ENCODE measurements around the gene YIPF1.
"Not testable (repeated sequence)": the region's sequence is repeated elsewhere in the genome, so short reads cannot be mapped to it uniquely, and the experiment has no call there.

YIPF1 gene

GRCh38 chr1:53822931-53823330, 66.7 kb downstream of the YIPF1 start:
- TF ChIP-seq CTCF (IDR thresholded peaks at IDR 0.05; ENCODE audit: poor library complexity, severe bottlenecking) = no peak
- H3K9me3 ChIP-seq (ENCODE audit: severe bottlenecking) = no peaks in the 10 kb centered on the region
- H3K27ac ChIP-seq (ENCODE audit: poor library complexity, severe bottlenecking) = no peak overlapping the region
- DNase-seq (ENCODE audit: low spot score) = no peak
- H3K4me3 ChIP-seq (ENCODE audit: severe bottlenecking) = no peak overlapping the region
- no peak for ATAC-seq (ENCODE audit: low read depth)
- no peaks in the 10 kb centered on the region for H3K27me3 ChIP-seq (ENCODE audit: insufficient read depth, poor library complexity, severe bottlenecking)
- H3K4me1 ChIP-seq (ENCODE audit: insufficient read depth, poor library complexity, severe bottlenecking) = no peaks in the 10 kb centered on the region
- H3K36me3 ChIP-seq (ENCODE audit: low read depth) = peaks cover 75% of the 10 kb centered on the region

- Histone ChIP-seq H3K9me3 (ENCODE audit: severe bottlenecking) (no peaks in the 10 kb centered on the region), H3K4me1 (ENCODE audit: insufficient read depth, poor library complexity, severe bottlenecking) (no peaks in the 10 kb centered on the region), H3K4me3 (ENCODE audit: severe bottlenecking) (no peak overlapping the region), H3K27ac (ENCODE audit: poor library complexity, severe bottlenecking) (no peak overlapping the region), H3K27me3 (ENCODE audit: insufficient read depth, poor library complexity, severe bottlenecking) (no peaks in the 10 kb centered on the region), H3K36me3 (ENCODE audit: low read depth) (peaks cover 73% of the 10 kb centered on the region)
- ATAC-seq (ENCODE audit: low read depth) (no peak), DNase-seq (ENCODE audit: low spot score) (no peak)
- no peak for TF ChIP-seq CTCF (IDR thresholded peaks at IDR 0.05; ENCODE audit: poor library complexity, severe bottlenecking)
Measured at GRCh38 chr1:53821380-53821779, 68.2 kb downstream of the YIPF1 start.

- peaks cover 75% of the 10 kb centered on the region for H3K36me3 ChIP-seq (ENCODE audit: low read depth)
- H3K4me1 ChIP-seq (ENCODE audit: insufficient read depth, poor library complexity, severe bottlenecking) = no peaks in the 10 kb centered on the region
- no peaks in the 10 kb centered on the region for H3K27me3 ChIP-seq (ENCODE audit: insufficient read depth, poor library complexity, severe bottlenecking)
- no peaks in the 10 kb centered on the region for H3K9me3 ChIP-seq (ENCODE audit: severe bottlenecking)
- TF ChIP-seq CTCF (IDR thresholded peaks at IDR 0.05; ENCODE audit: poor library complexity, severe bottlenecking) = no peak
- no peak overlapping the region for H3K27ac ChIP-seq (ENCODE audit: poor library complexity, severe bottlenecking)
- H3K4me3 ChIP-seq (ENCODE audit: severe bottlenecking) = no peak overlapping the region
- ATAC-seq (ENCODE audit: low read depth) = no peak
- DNase-seq (ENCODE audit: low spot score) = no peak
Measured at GRCh38 chr1:53819387-53819786, 70.2 kb downstream of the YIPF1 start.

- H3K27me3 ChIP-seq (ENCODE audit: insufficient read depth, poor library complexity, severe bottlenecking); H3K4me3 ChIP-seq (ENCODE audit: severe bottlenecking); ATAC-seq (ENCODE audit: low read depth); H3K4me1 ChIP-seq (ENCODE audit: insufficient read depth, poor library complexity, severe bottlenecking); DNase-seq (ENCODE audit: low spot score); H3K27ac ChIP-seq (ENCODE audit: poor library complexity, severe bottlenecking); H3K9me3 ChIP-seq (ENCODE audit: severe bottlenecking): not testable (repeated sequence)
- peaks cover 68% of the 10 kb centered on the region for H3K36me3 ChIP-seq (ENCODE audit: low read depth)
Measured at GRCh38 chr1:53816584-53816983, 73.0 kb downstream of the YIPF1 start.

- not testable (repeated sequence) for DNase-seq (ENCODE audit: low spot score); ATAC-seq (ENCODE audit: low read depth); H3K9me3 ChIP-seq (ENCODE audit: severe bottlenecking); H3K27ac ChIP-seq (ENCODE audit: poor library complexity, severe bottlenecking); H3K27me3 ChIP-seq (ENCODE audit: insufficient read depth, poor library complexity, severe bottlenecking); H3K4me3 ChIP-seq (ENCODE audit: severe bottlenecking); H3K4me1 ChIP-seq (ENCODE audit: insufficient read depth, poor library complexity, severe bottlenecking)
- H3K36me3 ChIP-seq (ENCODE audit: low read depth) = peaks cover 67% of the 10 kb centered on the region
Measured at GRCh38 chr1:53815484-53815883, 74.1 kb downstream of the YIPF1 start.

- Histone ChIP-seq H3K4me3 (ENCODE audit: severe bottlenecking) (no peak overlapping the region), H3K9me3 (ENCODE audit: severe bottlenecking) (no peaks in the 10 kb centered on the region), H3K27ac (ENCODE audit: poor library complexity, severe bottlenecking) (no peak overlapping the region), H3K4me1 (ENCODE audit: insufficient read depth, poor library complexity, severe bottlenecking) (no peaks in the 10 kb centered on the region), H3K36me3 (ENCODE audit: low read depth) (peaks cover 78% of the 10 kb centered on the region), H3K27me3 (ENCODE audit: insufficient read depth, poor library complexity, severe bottlenecking) (no peaks in the 10 kb centered on the region)
- ATAC-seq (ENCODE audit: low read depth) (no peak), DNase-seq (ENCODE audit: low spot score) (no peak)
- TF ChIP-seq CTCF (IDR thresholded peaks at IDR 0.05; ENCODE audit: poor library complexity, severe bottlenecking) = no peak
Measured at GRCh38 chr1:53811414-53811851, 78.2 kb downstream of the YIPF1 start.

All from RWPE2 (cell line).